ENCODE data around the gene GALNT17. TPM values are rescaled to one million over a fixed set of nuclear protein-coding genes. Genes with fewer than 3 reads are reported as not detected.
"Not testable (repeated sequence)": the region's sequence is repeated elsewhere in the genome, so short reads cannot be mapped to it uniquely, and the experiment has no call there.

GALNT17 gene
- total RNA-seq, 3 donors from 2014 or later = 0.69 to 17.3 (median 1.6) TPM

DNA sequence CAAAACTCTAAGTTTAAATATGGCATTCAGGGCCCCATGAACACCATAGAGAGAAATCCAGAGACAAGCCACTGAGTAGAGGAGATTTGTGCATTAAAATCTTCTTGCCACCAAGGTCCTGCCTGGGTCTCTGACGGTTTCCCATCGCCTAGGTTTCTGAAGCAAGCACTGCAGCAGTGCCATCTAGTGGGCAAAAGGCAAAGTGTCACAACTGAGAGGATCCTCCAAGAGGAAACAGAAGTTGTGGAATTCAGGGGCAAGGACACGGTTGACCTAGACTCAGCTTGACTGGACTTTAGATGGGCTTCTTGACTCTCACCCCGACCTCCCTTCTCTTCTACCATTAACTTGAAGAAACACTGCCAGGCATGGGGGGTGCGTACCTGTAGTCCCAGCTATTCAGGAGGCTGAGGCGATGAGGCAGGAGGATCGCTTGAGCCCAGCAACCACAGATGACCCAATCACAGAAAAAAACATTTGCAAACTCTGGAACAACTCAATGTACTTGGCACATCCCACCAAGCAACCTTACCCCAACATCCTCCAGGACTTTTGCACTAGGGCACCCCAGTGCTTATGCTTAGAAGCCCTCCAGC is 604.1 kb downstream of the GALNT17 start:
- ATAC-seq (peak; percentile 63), DNase-seq (peak in 2 of 3 donors; percentile 43 to 77)
- Histone ChIP-seq H3K4me1 (ENCODE audit: low read depth) (no peaks in the 10 kb centered on the region), H3K36me3 (ENCODE audit: low read depth) (no peaks in the 10 kb centered on the region), H3K4me3 (no peak overlapping the region), H3K9me3 (no peaks in the 10 kb centered on the region)
- intact Hi-C loops (cut with DNase I, micrococcal nuclease) = loop anchor here in 1 of 2 donors (10.0 kb wide), 1 partner anchor 881 kb away; no protein-coding TSS in a partner anchor
- TF ChIP-seq CTCF (IDR thresholded peaks at IDR 0.05) = peak; percentile 63

DNA sequence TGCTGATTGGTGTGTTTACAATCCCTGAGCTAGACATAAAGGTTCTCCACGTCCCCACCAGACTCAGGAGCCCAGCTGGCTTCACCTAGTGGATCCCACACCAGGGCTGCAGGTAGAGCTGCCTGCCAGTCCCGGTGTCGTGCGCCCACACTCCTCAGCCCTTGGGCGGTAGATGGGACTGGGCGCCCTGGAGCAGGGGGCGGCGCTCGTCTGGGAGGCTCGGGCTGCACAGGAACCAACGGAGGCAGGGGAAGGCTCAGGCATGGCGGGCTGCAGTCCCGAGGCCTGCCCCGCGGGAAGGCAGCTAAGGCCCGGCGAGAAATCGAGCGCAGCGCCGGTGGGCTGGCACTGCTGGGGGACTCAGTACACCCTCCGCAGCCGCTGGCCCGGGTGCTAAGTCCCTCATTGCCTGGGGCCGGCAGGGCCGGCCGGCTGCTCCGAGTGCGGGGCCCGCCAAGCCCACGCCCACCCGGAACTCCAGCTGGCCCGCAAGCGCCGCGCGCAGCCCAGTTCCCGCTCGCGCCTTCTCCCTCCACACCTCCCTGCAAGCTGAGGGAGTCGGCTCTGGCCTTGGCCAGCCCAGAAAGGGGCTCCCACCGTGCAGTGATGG is 606.1 kb downstream of the GALNT17 start:
- not testable (repeated sequence) for H3K4me1 ChIP-seq (ENCODE audit: low read depth); ATAC-seq; DNase-seq; H3K9me3 ChIP-seq; H3K36me3 ChIP-seq (ENCODE audit: low read depth); H3K4me3 ChIP-seq
- intact Hi-C loops (cut with DNase I, micrococcal nuclease) = loop anchor here in 1 of 2 donors (10.0 kb wide), 1 partner anchor 883 kb away; no protein-coding TSS in a partner anchor

GRCh38 chr7:71739520-71740173 is 607.7 kb downstream of the GALNT17 start:
- no peak for TF ChIP-seq CTCF (IDR thresholded peaks at IDR 0.05)

GRCh38 chr7:71740174-71740560 is 608.2 kb downstream of the GALNT17 start:
- ATAC-seq = no peak
- Histone ChIP-seq H3K4me3 (no peak overlapping the region), H3K9me3 (no peaks in the 10 kb centered on the region), H3K36me3 (ENCODE audit: low read depth) (no peaks in the 10 kb centered on the region), H3K4me1 (ENCODE audit: low read depth) (no peaks in the 10 kb centered on the region)
- no peak for TF ChIP-seq CTCF (IDR thresholded peaks at IDR 0.05)
- intact Hi-C loops (cut with DNase I, micrococcal nuclease) = no loop called here
- no peak for DNase-seq

More at GRCh38 chr7:71739520-71740173, 607.7 kb downstream of the GALNT17 start:
- Histone ChIP-seq H3K36me3 (ENCODE audit: low read depth) (no peaks in the 10 kb centered on the region), H3K4me1 (ENCODE audit: low read depth) (no peaks in the 10 kb centered on the region), H3K4me3 (no peak overlapping the region), H3K9me3 (no peaks in the 10 kb centered on the region)
- intact Hi-C loops (cut with DNase I, micrococcal nuclease) = loop anchor here in 1 of 2 donors (10.0 kb wide), 1 partner anchor 885 kb away; no protein-coding TSS in a partner anchor
- ATAC-seq (no peak), DNase-seq (no peak)

- no peak for ATAC-seq
- Histone ChIP-seq H3K9me3 (peaks cover 6% of the 10 kb centered on the region), H3K36me3 (ENCODE audit: low read depth) (no peaks in the 10 kb centered on the region), H3K4me3 (no peak overlapping the region), H3K4me1 (ENCODE audit: low read depth) (no peaks in the 10 kb centered on the region)
- DNase-seq = no peak
- intact Hi-C loops (cut with DNase I, micrococcal nuclease) = no loop called here
- no peak for TF ChIP-seq CTCF (IDR thresholded peaks at IDR 0.05)
These were observed 614.1 kb downstream of the GALNT17 start for GRCh38 chr7:71746006-71746405.

- TF ChIP-seq CTCF (IDR thresholded peaks at IDR 0.05) = no peak
- Histone ChIP-seq H3K4me3 (no peak overlapping the region), H3K9me3 (peaks cover 6% of the 10 kb centered on the region), H3K36me3 (ENCODE audit: low read depth) (no peaks in the 10 kb centered on the region), H3K4me1 (ENCODE audit: low read depth) (no peaks in the 10 kb centered on the region)
- DNase-seq (no peak), ATAC-seq (no peak)
- intact Hi-C loops (cut with DNase I, micrococcal nuclease) = no loop called here
These were observed 618.3 kb downstream of the GALNT17 start for GRCh38 chr7:71750290-71750689.
